NCI-H524 treated with DMSO at 0.1 percent for 48 hours (cell line): ENCODE results near the gene PAPOLG.
"Not testable (repeated sequence)": the region's sequence is repeated elsewhere in the genome, so short reads cannot be mapped to it uniquely, and the experiment has no call there.

Experiments used
- DNase-seq: peaks from one replicate; lab custom pipeline; 2025; lab: John Stamatoyannopoulos, UW

The PAPOLG gene

DNA sequence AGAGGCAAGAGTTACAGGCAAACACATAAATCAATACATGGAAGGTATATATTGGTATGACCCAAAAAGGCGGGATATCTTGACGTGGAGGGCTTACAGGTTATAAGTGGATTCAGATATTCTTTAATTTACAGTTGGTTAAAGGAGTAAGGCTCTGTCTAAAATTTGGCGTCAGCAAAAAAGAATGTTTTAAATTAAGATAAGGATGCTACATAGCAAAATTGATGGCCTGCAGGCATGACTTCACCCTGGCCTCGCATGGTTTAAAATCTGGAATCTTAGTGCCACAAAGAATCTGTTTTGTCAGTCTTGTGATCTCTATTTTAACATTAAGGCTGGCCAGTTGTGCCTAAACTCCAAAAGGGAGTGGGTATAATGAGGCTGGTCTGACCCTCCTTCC lies 66.9 kb downstream of the PAPOLG start:
- DNase-seq = no peak

DNA sequence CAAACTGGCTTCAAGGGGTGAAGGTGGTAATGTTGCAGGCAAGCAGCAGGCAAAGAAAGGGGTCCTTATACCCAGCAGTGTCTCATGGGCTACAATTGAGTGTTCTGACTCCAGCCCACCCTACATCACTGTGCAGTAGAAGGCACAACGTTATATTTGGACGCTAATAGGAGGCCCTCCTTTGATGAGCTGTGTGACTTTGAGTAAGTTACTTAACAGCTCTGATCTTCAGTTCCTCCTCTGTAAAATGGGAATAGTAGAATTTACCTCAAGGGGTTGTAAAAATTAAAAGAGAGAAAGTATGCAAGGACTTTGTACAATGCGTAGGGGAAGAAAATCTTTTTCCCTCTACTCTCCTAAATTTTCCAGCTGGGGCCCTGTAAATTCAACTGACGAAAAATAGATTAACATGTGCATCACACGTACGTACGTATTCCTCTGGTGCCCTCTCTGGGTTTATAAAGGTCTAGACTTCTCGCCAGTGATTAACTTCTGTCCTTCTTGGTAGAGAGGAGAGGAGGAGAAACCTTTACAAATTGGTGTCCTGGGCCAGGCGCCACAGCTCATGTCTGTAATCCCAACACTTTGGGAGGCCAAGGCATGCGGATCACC lies 67.7 kb downstream of the PAPOLG start:
- DNase-seq = no peak

DNA sequence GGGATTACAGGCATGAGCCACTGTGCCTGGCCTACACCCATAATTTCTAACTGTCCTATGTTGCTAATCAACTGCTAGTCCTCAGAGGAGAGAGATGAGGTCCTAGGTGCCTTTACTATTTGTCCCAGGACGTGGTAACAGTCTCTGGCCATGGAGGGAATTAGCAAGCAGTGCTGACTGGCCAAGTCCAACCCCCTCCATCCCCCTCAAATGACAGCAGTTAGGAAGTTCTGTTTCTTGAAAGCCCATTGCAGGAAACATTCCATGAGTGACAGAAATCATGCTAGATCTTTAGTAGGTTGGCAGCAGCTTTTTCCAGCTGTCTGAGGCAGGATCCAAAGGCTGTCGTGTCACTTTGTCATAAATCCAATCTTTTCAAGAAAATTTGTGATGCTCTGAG lies 69.6 kb downstream of the PAPOLG start:
- DNase-seq = no peak

DNA sequence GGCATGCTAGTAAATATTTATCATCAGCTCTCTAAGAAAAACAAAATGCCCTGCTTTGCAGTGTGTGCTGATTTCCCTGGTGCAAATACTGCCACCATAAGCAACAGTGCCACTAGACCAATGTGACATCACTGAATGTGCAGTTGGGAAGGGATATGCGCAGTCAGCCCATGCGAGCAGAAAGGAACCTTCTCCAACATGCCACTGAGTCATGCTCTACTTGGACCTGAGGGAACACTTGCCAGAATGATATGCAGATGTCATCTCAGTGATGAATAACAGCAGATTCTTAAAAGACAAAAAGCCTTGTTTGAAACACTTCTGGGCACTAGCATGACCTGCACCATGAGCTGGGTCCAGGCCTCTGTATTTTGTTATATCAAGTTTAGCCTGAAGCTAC lies 70.0 kb downstream of the PAPOLG start:
- no peak for DNase-seq

DNA sequence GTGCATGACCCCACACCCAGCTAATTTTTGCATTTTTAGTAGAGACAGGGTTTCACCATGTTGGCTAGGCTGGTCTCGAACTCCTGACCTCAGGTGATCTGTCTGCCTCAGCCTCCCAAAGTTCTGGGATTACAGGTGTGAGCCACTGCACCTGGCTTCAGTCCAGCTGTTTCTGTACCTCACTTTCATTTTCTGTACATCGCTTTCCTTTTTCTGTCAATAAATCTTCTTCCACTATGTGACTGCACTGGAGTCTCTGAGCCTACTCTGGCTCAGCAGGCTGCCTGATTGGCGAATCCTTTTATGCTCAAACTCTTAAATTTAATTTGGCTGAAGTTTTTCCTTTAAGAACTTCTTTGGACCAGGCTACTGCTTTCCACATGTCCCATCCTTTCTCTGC lies 70.8 kb downstream of the PAPOLG start:
- DNase-seq = not testable (repeated sequence)

DNA sequence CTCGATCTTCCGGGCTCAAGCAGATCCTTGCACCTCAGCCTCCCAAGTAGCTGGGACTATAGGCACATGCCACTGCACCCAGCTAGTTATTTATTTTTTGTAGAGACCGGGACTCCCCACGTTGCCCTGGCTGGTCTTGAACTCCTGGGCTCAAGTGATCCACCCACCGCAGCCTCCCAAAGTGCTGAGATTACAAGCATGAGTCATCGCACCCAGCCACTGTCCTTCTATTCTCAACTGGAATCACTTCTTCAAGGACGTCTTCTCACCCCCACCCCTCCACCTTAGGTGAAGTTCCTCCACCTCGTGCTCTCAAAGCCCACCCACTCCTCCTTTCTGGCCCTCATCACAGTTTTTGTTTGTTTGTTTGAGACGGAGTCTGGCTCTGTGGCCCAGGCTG lies 71.3 kb downstream of the PAPOLG start:
- DNase-seq = no peak

DNA sequence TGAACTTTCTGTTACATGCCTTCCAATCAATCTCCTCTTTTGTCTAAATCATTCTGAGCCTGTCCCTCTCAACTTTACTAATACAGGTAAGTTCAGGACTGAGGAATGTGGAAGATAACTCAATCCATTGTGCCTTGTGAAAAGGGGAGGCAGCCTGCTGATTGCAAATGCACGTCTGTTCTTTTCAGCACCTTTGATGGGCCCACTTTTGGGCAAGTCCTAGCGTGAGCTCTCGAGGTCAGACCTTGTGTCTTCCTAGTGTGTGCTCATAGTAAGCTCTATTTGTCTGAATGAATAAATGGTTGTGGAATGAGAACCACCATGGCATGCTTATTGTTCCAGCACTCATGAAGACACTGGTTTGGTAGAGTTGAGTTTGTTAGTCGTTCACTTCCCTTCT lies 74.9 kb downstream of the PAPOLG start:
- no peak for DNase-seq

DNA sequence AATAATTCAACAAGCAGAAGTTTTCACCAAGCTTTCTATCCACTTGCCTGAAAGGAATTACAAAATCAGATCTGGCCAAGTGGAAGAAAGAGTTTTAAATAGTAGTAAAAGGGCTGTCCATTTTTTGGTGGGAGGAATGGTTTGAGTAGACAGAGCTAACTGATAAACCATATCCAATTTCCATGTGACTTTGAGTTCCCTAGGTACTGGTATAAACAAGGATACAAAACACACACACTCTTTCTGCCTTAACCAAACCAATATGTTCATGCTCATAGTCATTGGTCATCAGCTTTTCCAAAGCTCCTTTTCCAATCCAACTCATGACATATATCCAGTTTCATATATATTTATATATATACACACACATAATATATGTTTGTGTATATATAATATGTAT lies 75.9 kb downstream of the PAPOLG start:
- no peak for DNase-seq

DNA sequence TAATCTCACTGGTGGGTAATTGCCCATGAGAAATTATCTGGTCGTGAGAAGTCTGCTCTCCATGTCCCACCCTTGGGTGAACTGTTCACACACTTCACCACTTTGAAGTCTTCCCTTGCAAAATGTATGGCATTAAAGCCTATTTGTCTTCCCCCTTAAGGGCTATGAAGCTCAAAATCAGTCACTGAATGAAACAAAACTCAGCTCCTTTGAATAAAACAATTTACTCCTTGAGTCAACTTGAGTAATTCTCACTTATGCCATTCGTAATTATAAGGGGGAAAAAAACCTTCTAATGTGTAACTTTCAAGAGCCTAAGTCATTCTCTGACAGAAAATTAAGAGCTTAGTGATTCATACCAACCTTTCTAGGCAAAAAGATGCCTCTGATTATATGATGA lies 76.6 kb downstream of the PAPOLG start:
- no peak for DNase-seq

DNA sequence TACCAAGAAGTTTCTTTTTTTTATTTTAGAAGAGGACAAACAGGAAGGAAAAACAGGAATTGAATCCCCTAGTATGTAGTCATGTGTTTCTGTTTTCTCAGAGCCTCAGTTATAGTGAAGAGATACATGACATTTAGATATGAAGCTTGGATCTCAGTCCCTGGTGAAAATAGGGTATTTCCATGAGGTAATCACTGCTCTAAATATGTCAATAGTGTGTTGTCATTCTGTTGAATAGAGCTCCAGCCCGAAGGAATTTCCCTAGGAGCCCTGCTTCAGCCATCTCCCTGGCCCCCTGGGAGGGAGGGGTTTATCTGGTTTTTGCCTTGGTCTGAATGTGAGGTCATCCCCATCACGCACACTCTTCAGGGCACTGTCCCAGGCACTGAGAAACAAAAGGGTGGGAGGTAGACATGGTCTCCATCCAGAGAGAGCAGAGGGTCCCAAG lies 78.2 kb downstream of the PAPOLG start:
- no peak for DNase-seq

DNA sequence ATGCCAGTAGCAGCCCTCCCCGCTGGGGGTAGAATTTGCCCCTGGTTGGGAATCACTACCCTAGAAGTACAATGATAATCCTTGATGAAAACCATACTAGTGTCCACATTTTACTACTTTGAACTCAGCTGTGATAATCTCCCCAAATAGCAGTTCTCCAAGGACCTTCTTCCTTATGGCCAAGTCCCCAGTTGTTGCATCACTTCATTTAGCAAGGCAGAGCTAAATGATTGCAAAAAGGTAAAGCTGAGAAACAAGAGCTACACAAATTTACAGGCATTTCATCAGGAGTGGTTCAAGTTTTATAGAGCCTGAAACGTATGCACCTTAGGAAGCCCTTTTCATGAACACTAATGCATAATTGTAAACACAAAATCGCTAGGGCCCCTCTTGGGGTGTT lies 80.4 kb downstream of the PAPOLG start:
- DNase-seq = no peak

DNA sequence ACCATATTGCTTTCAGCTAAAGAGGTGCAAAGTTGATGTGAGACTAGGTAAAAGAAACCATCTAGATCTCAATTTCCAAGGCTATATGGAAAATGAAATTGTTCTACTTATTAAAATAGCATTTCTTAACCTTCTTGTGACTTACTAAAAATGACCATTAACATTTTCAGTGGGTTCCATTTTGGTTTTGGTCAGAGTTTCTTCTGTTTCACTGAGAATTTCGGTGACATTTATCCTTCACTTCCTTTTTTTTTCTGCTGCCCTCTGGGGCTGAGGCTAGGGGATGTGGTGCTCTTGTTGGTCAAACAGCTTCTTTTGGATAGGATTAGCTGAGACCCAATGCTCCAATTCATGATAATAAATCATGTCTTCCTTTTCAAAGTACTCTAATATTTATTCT lies 81.1 kb downstream of the PAPOLG start:
- DNase-seq = no peak

DNA sequence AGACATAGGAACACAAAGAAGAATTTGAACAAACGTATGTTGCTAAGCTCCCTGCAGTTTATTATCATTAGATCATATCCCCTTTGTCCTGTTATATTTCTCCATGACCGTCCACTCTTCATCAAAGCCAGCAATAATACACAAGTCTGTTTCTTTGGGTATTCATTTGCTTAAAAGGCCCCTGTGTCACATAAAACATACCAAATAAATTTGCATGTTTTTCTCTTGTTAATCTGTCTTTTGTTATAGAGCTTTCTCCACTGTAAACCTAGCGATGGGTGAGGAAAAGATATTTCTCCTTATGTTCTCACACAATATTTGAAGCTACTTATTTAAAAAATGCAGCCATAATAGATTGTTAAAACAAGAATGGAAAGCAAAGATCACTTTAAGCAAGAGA lies 82.4 kb downstream of the PAPOLG start:
- DNase-seq = no peak

DNA sequence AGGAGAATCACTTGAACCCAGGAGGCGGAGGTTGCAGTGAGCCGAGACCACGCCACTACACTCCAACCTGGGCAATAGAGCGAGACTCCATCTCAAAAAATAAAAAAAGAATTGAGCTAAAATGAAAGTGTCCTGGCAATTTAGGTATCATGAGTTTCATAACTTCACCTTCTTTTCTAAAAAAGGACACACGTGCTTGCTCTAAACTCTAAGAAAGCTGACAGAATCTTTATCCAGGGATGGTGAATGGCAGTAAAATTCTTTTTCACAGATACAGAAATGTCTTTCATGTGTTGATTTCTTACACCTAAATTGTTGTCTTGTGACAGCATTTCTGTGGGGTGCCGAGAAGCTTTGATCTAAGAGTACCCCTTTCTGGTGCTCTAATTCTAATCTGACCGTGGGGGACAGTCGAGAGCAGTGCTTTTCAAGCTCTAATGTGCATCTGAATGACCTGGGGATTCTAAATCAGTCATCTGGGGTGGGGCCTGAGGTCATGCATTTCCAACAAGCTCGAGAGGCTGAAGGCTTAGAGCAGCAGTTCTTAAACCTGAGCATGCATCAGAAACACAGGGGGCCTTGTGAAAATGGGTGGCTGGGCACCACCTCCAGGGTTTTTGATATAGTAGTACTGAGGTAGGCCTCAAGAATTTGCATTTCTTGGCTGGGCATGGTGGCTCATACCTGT lies 83.2 kb downstream of the PAPOLG start:
- no peak for DNase-seq

DNA sequence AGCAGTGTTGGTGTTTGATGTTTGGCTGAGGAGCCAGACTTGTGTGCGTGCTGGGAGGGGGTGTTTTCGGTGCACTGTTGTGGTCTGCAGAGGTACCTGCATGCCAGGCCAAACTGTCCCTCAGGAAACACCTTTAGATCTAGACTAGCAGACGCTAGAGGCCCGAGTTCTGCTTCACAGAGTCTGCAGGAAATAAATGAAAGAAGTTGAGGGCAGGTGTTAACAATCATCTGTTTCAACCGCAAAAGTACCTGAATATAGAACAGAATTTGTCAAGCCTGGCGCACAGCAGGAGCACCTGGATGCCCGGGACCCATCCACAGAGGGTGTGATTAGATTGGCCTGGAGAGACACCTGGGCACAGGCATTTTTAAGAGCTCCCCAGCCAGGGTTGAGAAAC lies 84.8 kb downstream of the PAPOLG start:
- DNase-seq = no peak

DNA sequence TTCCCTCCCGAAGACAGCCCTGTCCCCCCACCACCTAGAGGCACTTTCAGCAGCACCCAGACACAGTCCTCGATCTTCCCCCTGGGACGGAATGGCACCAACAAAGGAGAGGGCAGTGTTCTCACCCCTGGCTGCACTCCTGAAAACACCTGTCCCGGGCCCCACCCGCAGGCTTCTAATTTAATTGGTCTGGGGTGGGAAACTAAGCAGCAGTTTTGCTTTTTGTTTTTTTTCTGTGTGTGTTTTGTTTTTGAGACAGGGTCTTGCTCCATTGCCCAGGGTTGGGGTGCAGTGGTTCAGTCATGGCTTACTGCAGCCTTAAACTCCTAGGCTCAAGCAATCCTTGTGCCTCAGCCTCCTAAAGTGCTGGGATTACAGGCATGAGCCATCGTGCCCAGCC lies 86.9 kb downstream of the PAPOLG start:
- no peak for DNase-seq

DNA sequence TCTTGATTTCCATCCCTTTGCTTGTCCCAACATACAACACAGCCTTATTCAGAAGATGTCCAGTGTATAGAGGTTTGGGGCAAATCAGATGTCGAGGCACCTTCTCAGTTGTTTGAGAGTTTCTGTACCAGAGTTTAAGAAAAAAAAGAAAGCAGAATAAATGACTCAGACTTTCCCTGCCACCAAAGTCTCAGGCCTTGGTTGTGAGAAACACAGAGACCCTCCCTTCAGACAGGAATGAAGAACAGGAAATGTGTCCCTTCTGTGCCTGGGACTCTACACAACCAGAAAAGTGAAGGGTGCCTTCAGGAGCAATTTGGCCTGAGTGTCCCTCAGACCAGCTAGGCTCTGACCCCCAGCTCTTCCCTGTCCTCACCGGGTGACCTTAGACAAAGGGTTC lies 88.0 kb downstream of the PAPOLG start:
- DNase-seq = no peak

DNA sequence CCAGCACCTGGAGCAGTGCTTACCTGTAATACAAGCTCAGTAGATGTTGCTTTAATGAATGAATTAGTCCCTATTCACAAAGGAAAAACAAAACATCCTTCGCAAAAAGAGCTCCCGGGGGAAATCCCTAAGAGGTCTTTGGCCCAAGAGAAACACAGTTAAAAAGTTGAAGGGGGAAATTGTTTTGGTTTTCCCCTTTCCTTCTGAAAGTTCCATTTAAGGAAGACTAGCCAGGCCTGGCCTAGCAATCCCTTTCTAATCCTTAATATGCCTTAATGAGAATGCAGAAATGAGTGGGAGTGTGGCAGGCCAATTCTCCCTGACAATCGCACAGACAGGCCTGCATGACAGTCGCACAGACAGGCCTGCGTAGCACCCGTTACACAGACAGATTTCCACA lies 91.8 kb downstream of the PAPOLG start:
- no peak for DNase-seq
